H1 (cell line): Measurements from ENCODE around the gene CRYBG3. TPM values are rescaled to one million over a fixed set of nuclear protein-coding genes. Genes with fewer than 3 reads are reported as not detected.

Experiments used
- CTCF ChIA-PET: fragments of 300-600 bp; sonication (Branson Sonifier 250); formaldehyde crosslinking; loops from one replicate; lab custom pipeline; 2021; ENCODE audit not compliant: partially characterized antibody; lab: Charles Lee
- POLR2A ChIA-PET: fragments of 300-600 bp; sonication (Branson Sonifier 250); formaldehyde crosslinking; loops from one replicate; lab custom pipeline; 2021; ENCODE audit warnings: inconsistent platforms; ENCODE audit not compliant: partially characterized antibody; lab: Charles Lee
- DNase-seq, 2 experiments: peaks; one replicate each; pipeline versions ENCODE4 v3.0.0 to v3.0.0-alpha.2; 2010 to 2022; ENCODE audit warnings: low spot score in 2 of 2, low read depth in 1 of 2, mixed read lengths in 1 of 2
- FAIRE-seq: peaks from 2 replicates; lab custom pipeline; 2011; peaks lifted over from hg19 to GRCh38; lab: Jason Lieb, UNC
- H2AFZ ChIP-seq: 2 replicates; pipeline ENCODE4 v1.8.1; 2012; ENCODE audit warnings: low read length, inconsistent platforms
- H2AK5ac ChIP-seq: 2 replicates; pipeline ENCODE4 v1.6.1; 2013; ENCODE audit warnings: low read depth, low read length
- H2BK120ac ChIP-seq: replicated peaks from 2 replicates; pipeline ENCODE3; 2013; ENCODE audit warnings: low read depth, low read length, inconsistent platforms
- H2BK12ac ChIP-seq: 2 replicates; pipeline ENCODE4 v1.6.1; 2013; ENCODE audit warnings: low read depth, low read length
- H2BK15ac ChIP-seq: 2 replicates; pipeline ENCODE4 v1.6.1; 2013; ENCODE audit warnings: low read length
- H2BK20ac ChIP-seq: 2 replicates; pipeline ENCODE4 v1.6.1; 2013; ENCODE audit warnings: low read length
- H2BK5ac ChIP-seq: 2 replicates; pipeline ENCODE4 v1.6.1; 2013; ENCODE audit warnings: low read depth, low read length
- H3K14ac ChIP-seq: 2 replicates; pipeline ENCODE4 v1.6.1; 2013; ENCODE audit warnings: inconsistent platforms; ENCODE audit not compliant: insufficient read length
- H3K18ac ChIP-seq: 2 replicates; pipeline ENCODE4 v1.6.1; 2013; ENCODE audit warnings: low read length; ENCODE audit errors: extremely low read depth
- H3K23ac ChIP-seq: 2 replicates; pipeline ENCODE4 v1.6.1; 2013; ENCODE audit warnings: inconsistent platforms; ENCODE audit not compliant: insufficient read length
- H3K23me2 ChIP-seq: 2 replicates; pipeline ENCODE4 v1.6.1; 2013; ENCODE audit warnings: low read depth, low read length
- H3K27ac ChIP-seq: 2 replicates; pipeline ENCODE4 v1.6.1; 2011; ENCODE audit warnings: low read depth, low read length, inconsistent platforms
- H3K27me3 ChIP-seq, 4 experiments: replicated peaks in 1 of 4; 1 replicate in 1 of 4; 2 replicates in 3 of 4; pipeline versions ENCODE4 v1.6.1 to v1.8.1; 2011 to 2013; ENCODE audit warnings: low read length in 3 of 4, mild to moderate bottlenecking in 3 of 4, inconsistent platforms in 2 of 4, mixed read lengths in 2 of 4, moderate library complexity in 1 of 4; ENCODE audit not compliant: control insufficient read depth in 3 of 4, insufficient read depth in 3 of 4; ENCODE audit errors: extremely low read depth in 1 of 4
- H3K36me3 ChIP-seq, 4 experiments: 2 replicates each; pipeline versions ENCODE4 v1.6.1 to v1.8.1; 2011 to 2013; ENCODE audit warnings: mild to moderate bottlenecking in 4 of 4, low read length in 3 of 4, moderate library complexity in 2 of 4, control low read depth in 1 of 4, inconsistent platforms in 1 of 4; ENCODE audit not compliant: insufficient read depth in 4 of 4, control insufficient read depth in 2 of 4
- H3K4ac ChIP-seq: replicated peaks from 2 replicates; pipeline ENCODE3; 2013; ENCODE audit warnings: low read length, low read depth, mixed read lengths, inconsistent platforms; ENCODE audit not compliant: insufficient read length
- H3K4me1 ChIP-seq, 4 experiments: replicated peaks in 1 of 4; 1 replicate in 1 of 4; 2 replicates in 3 of 4; pipeline versions ENCODE4 v1.6.1 to v1.8.1; 2011 to 2013; ENCODE audit warnings: low read length in 3 of 4, inconsistent platforms in 2 of 4, mixed read lengths in 1 of 4; ENCODE audit not compliant: insufficient read depth in 4 of 4, control insufficient read depth in 3 of 4
- H3K4me2 ChIP-seq, 2 experiments: 2 replicates each; pipeline versions ENCODE4 v1.6.1 to v1.8.1; 2011 to 2013; ENCODE audit warnings: low read depth in 2 of 2, low read length in 2 of 2, control low read depth in 1 of 2, inconsistent platforms in 1 of 2, mild to moderate bottlenecking in 1 of 2; ENCODE audit not compliant: insufficient read depth in 1 of 2
- H3K4me3 ChIP-seq, 4 experiments: fragments of 200-600, 300-600 bp in 1 of 4; sonication (generic), shearing (Covaris generic), sonication (Bioruptor Twin) in 1 of 4; 2 replicates each; pipeline versions ENCODE4 v1.5.1 to v1.8.1; 2011 to 2016; ENCODE audit warnings: low read length in 4 of 4, low read depth in 3 of 4, control low read depth in 2 of 4, inconsistent platforms in 2 of 4, mild to moderate bottlenecking in 2 of 4, mixed read lengths in 1 of 4, moderate library complexity in 1 of 4; ENCODE audit not compliant: insufficient read depth in 2 of 4; ENCODE audit errors: extremely low read depth in 1 of 4
- H3K56ac ChIP-seq: replicated peaks from 2 replicates; pipeline ENCODE3; 2013; ENCODE audit warnings: low read depth, mild to moderate bottlenecking, mixed read lengths, low read length, inconsistent platforms; ENCODE audit not compliant: insufficient read length
- H3K79me1 ChIP-seq: 2 replicates; pipeline ENCODE4 v1.6.1; 2013; ENCODE audit warnings: low read depth, low read length, control low read depth
- H3K79me2 ChIP-seq, 2 experiments: 2 replicates each; pipeline versions ENCODE4 v1.6.1 to v1.8.1; 2012 to 2013; ENCODE audit warnings: low read length in 2 of 2, mild to moderate bottlenecking in 2 of 2, inconsistent platforms in 1 of 2; ENCODE audit not compliant: insufficient read depth in 2 of 2, control insufficient read depth in 1 of 2
- H3K9ac ChIP-seq, 4 experiments: replicated peaks in 1 of 4; 1 replicate in 1 of 4; 2 replicates in 3 of 4; pipeline versions ENCODE4 v1.6.1 to v1.8.1; 2011 to 2013; ENCODE audit warnings: low read depth in 3 of 4, low read length in 3 of 4, control low read depth in 2 of 4, mild to moderate bottlenecking in 2 of 4, moderate library complexity in 2 of 4, inconsistent platforms in 1 of 4; ENCODE audit errors: extremely low read depth in 1 of 4
- H3K9me3 ChIP-seq, 2 experiments: 2 replicates each; pipeline versions ENCODE4 v1.6.1 to v1.8.1; 2012 to 2013; ENCODE audit warnings: mild to moderate bottlenecking in 2 of 2, moderate library complexity in 2 of 2, control low read depth in 1 of 2, inconsistent platforms in 1 of 2, low read depth in 1 of 2, low read length in 1 of 2, mixed read lengths in 1 of 2; ENCODE audit not compliant: insufficient read depth in 2 of 2
- H4K20me1 ChIP-seq, 2 experiments: replicated peaks in 1 of 2; 2 replicates each; pipeline versions ENCODE3 to v1.8.1; 2011 to 2013; ENCODE audit warnings: inconsistent platforms in 2 of 2, low read length in 2 of 2, mild to moderate bottlenecking in 1 of 2; ENCODE audit not compliant: insufficient read depth in 2 of 2, control insufficient read depth in 1 of 2
- H4K5ac ChIP-seq: 2 replicates; pipeline ENCODE4 v1.6.1; 2013; ENCODE audit warnings: low read length, low read depth, mixed read lengths, inconsistent platforms; ENCODE audit not compliant: insufficient read length
- H4K8ac ChIP-seq: 2 replicates; pipeline ENCODE4 v1.8.0; 2013; ENCODE audit warnings: mild to moderate bottlenecking, moderate library complexity, low read length, inconsistent platforms; ENCODE audit not compliant: insufficient read depth; ENCODE audit errors: extremely low read depth
- H4K91ac ChIP-seq: replicated peaks from 2 replicates; pipeline ENCODE3; 2013; ENCODE audit warnings: low read length, mixed read lengths, inconsistent platforms; ENCODE audit not compliant: insufficient read length
- CBX5 ChIP-seq: fragments of 300-800, 300-1000 bp; sonication (generic); IDR thresholded peaks from 2 replicates; pipeline ENCODE4 v1.7.1; 2016; ENCODE audit warnings: antibody characterized with exemption, low read length, low read depth
- EP300 ChIP-seq, 2 experiments: IDR thresholded peaks; 1 replicate in 1 of 2; 2 replicates in 1 of 2; pipeline ENCODE4 v1.6.1; 2011 to 2012; ENCODE audit warnings: low read depth in 2 of 2, low read length in 2 of 2, mild to moderate bottlenecking in 2 of 2, borderline replicate concordance in 1 of 2, inconsistent platforms in 1 of 2, moderate library complexity in 1 of 2
- MAFK ChIP-seq: IDR thresholded peaks from 2 replicates; pipeline ENCODE4 v1.6.1; 2012; ENCODE audit warnings: low read depth, mild to moderate bottlenecking, improper control_type of control experiment, low read length
- SP4 ChIP-seq: IDR thresholded peaks from 2 replicates; pipeline ENCODE4 v1.6.1; 2012; ENCODE audit warnings: low read length, inconsistent platforms
- WGBS, 2 experiments: shearing (Covaris generic) in 1 of 2; methylation state at CpG; one replicate each; pipeline versions ENCODE4 v1.1.6 to v1.1.7; 2013 to 2015; ENCODE audit warnings: low lambda C conversion rate in 2 of 2, mixed read lengths in 2 of 2, inconsistent platforms in 1 of 2, low coverage in 1 of 2, missing lambda C conversion rate in 1 of 2; ENCODE audit not compliant: insufficient replicate concordance in 2 of 2, insufficient coverage in 1 of 2, insufficient read length in 1 of 2; ENCODE audit errors: extremely low coverage in 1 of 2, missing lambda C conversion rate in 1 of 2; 5-methylcytosine and 5-hydroxymethylcytosine counted together
- polyA plus RNA-seq, 7 experiments: library from polyadenylated mRNA; depleted of rRNA in 3 of 7; stranded (reverse) in 5 of 7; unstranded in 2 of 7; fragments of >200 nt in 5 of 7; fragments of 200-250 nt in 2 of 7; gene quantifications; 1 replicate in 5 of 7; 2 replicates in 1 of 7; 4 replicates in 1 of 7; pipeline versions ENCODE4 v1.2.1 to v1.2.3, GENCODE V29; 2011 to 2013; ENCODE audit warnings: missing spikeins in 2 of 7, mixed read lengths in 2 of 7
- total RNA-seq: library from RNA; stranded (reverse); fragmentation: NEBNext Ultra II Directional; extraction: Animal tissue kit (Norgen Biotek cat#: 25700); gene quantifications from 2 replicates; pipeline ENCODE4 v1.2.1, GENCODE V29; 2021

The CRYBG3 gene
- total and polyA plus RNA-seq, 2 of the 8 experiments (the other 6 are each of a cell fraction or from before 2014, with no cell fraction given), result 2.1 to 8.0 TPM

DNA sequence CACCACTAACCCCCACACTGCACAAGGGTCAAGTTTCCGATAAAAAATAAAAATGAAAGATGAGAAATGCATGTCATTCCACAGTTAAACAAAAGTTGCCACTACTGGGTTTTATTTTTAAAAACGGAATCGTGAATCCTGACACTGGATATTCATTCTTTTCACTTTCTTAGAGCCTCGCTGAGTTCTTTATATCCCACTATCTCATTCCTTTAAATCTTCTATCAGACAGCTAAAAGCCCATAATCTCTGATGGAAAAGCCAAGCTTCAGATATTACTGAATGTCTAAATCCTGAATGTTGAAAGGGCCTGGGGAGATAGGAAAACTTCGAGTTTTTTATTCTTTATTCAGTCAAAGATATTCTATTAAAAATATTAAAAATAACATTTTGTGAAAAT, 138.7 kb downstream of the CRYBG3 start:
- Histone ChIP-seq H3K79me1 (no peaks in the 10 kb centered on the region), H2BK120ac (no peak overlapping the region), H3K4me3 (no peak overlapping the region), H2AFZ (no peak overlapping the region), H3K9ac (no peak overlapping the region), H2BK20ac (no peak overlapping the region), H3K56ac (no peak overlapping the region), H3K4me1 (no peaks in the 10 kb centered on the region), H3K27me3 (no peaks in the 10 kb centered on the region), H3K23me2 (no peaks in the 10 kb centered on the region), H3K23ac (no peak overlapping the region), H3K4me2 (no peak overlapping the region), H4K20me1 (no peaks in the 10 kb centered on the region), H2AK5ac (no peak overlapping the region), H3K9me3 (no peaks in the 10 kb centered on the region), H2BK5ac (no peak overlapping the region), H4K8ac (no peak overlapping the region), H3K36me3 (peaks cover 0 to 2% (median 0%) of the 10 kb centered on the region in 4 experiments; a peak in 1 of 8 replicates), H3K27ac (no peak overlapping the region), H4K5ac (no peak overlapping the region), H3K18ac (no peak overlapping the region), H4K91ac (no peak overlapping the region), H3K4ac (no peak overlapping the region), H2BK12ac (no peak overlapping the region), H3K79me2 (no peaks in the 10 kb centered on the region), H2BK15ac (no peak overlapping the region), H3K14ac (no peak overlapping the region)
- CTCF ChIA-PET, result interaction anchor here (0.9 to 1.9 kb wide), 2 partner anchors 10 to 63 kb away, joined by 4 to 5 read pairs; no protein-coding TSS in a partner anchor
- WGBS, 2 experiments, result 88% methylated on average over 5 of the region's 5 CpGs; no CpG with 5 or more reads in 1 of the 2 experiments
- POLR2A ChIA-PET, result no interaction called here
- no peak for FAIRE-seq
- DNase-seq, result no peak
- TF ChIP-seq EP300 (IDR thresholded peaks at IDR 0.05; ENCODE audit: borderline replicate concordance in 1 of 2, low read depth in 2 of 2, low read length in 2 of 2), result no peak
- TF ChIP-seq MAFK, result no peak
- TF ChIP-seq SP4, result no peak
- TF ChIP-seq CBX5, result no peak
